Measurements from ENCODE around the gene PTPN4. TPM values are rescaled to one million over a fixed set of nuclear protein-coding genes. Genes with fewer than 3 reads are reported as not detected.

PTPN4 gene
- total RNA-seq, 1 donor from 2014 or later: 45.4 TPM

DNA sequence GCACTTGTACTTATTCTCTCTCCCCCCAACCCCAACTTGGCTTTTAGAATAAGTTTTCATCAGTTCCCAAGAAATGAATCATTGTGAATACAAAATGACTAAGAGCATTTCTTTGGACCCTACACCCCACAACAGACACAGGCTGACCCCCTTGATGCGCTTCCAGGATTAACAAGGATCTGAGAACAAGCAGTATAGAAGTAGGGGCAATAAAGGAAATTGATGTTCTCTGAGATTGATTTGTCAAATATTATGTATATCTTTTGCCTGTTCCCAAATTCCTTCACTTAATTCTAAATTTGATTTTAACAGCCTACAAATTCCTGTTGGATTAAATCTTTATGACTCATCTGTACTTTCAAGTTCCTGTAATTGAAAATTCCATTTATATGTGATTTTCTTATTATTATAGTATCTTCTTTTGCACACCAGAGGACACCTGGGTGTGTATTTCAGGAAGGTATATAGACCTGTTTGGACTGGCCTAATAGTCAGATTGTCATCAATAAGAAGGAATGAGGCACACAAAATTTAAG is 10.2 kb upstream of the PTPN4 start:
- no peaks in the 10 kb centered on the region for H3K9me3 ChIP-seq (replicated peaks)
- no peak for DNase-seq
- no peak overlapping the region for H3K4me3 ChIP-seq
- H3K36me3 ChIP-seq: no peaks in the 10 kb centered on the region
- no peaks in the 10 kb centered on the region for H3K27me3 ChIP-seq (ENCODE audit: low read depth)
- TF ChIP-seq, protein P1, sequence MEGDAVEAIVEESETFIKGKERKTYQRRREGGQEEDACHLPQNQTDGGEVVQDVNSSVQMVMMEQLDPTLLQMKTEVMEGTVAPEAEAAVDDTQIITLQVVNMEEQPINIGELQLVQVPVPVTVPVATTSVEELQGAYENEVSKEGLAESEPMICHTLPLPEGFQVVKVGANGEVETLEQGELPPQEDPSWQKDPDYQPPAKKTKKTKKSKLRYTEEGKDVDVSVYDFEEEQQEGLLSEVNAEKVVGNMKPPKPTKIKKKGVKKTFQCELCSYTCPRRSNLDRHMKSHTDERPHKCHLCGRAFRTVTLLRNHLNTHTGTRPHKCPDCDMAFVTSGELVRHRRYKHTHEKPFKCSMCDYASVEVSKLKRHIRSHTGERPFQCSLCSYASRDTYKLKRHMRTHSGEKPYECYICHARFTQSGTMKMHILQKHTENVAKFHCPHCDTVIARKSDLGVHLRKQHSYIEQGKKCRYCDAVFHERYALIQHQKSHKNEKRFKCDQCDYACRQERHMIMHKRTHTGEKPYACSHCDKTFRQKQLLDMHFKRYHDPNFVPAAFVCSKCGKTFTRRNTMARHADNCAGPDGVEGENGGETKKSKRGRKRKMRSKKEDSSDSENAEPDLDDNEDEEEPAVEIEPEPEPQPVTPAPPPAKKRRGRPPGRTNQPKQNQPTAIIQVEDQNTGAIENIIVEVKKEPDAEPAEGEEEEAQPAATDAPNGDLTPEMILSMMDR (IDR thresholded peaks at IDR 0.05; ENCODE audit: borderline replicate concordance): no peak
- intact Hi-C loops (cut with micrococcal nuclease): loop anchor here (5.0 kb wide), 1 partner anchor 423 kb away; no protein-coding TSS in a partner anchor
- H3K4me1 ChIP-seq: peaks cover 7% of the 10 kb centered on the region
- no peak overlapping the region for H3K27ac ChIP-seq (replicated peaks)

GRCh38 chr2:119751706-119752105 is 8.0 kb upstream of the PTPN4 start:
- no peak for DNase-seq
- TF ChIP-seq, protein P1 (IDR thresholded peaks at IDR 0.05; ENCODE audit: borderline replicate concordance): no peak
- no peaks in the 10 kb centered on the region for H3K36me3 ChIP-seq
- H3K27ac ChIP-seq (replicated peaks): no peak overlapping the region
- intact Hi-C loops (cut with micrococcal nuclease): loop anchor here (5.0 kb wide), 1 partner anchor 421 kb away; no protein-coding TSS in a partner anchor
- peaks cover 2% of the 10 kb centered on the region for H3K4me1 ChIP-seq
- no peak overlapping the region for H3K4me3 ChIP-seq
- no peaks in the 10 kb centered on the region for H3K27me3 ChIP-seq (ENCODE audit: low read depth)
- no peaks in the 10 kb centered on the region for H3K9me3 ChIP-seq (replicated peaks)

- Histone ChIP-seq H3K36me3 (no peaks in the 10 kb centered on the region), H3K27ac (replicated peaks) (no peak overlapping the region), H3K9me3 (replicated peaks) (no peaks in the 10 kb centered on the region), H3K4me1 (peaks cover 11% of the 10 kb centered on the region), H3K27me3 (ENCODE audit: low read depth) (no peaks in the 10 kb centered on the region), H3K4me3 (no peak overlapping the region)
- intact Hi-C loops (cut with micrococcal nuclease): loop anchor here (5.0 kb wide), 1 partner anchor 419 kb away; no protein-coding TSS in a partner anchor
- DNase-seq: no peak
- TF ChIP-seq, protein P1 (IDR thresholded peaks at IDR 0.05; ENCODE audit: borderline replicate concordance): peak; percentile 84
These were observed 6.4 kb upstream of the PTPN4 start for GRCh38 chr2:119753041-119753929.

DNA sequence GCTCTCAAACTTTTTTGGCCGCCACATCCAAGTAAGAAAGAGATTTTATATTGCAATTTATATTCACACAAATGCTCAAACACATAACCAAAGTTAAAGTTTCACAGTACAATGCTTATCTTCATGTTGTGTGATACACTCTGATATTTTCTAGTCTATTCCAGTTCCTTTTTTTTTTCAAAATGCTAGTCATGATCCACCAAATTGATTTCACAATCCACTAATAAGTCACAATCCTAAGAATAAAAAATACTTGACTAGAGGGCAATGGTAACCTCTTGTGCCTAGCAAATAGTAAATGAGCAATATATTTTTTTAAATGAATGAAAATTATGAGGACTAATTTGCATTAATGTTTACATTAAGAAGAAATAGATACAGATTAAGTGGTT is 5.8 kb upstream of the PTPN4 start:
- no peak for DNase-seq
- no peaks in the 10 kb centered on the region for H3K9me3 ChIP-seq (replicated peaks)
- H3K4me3 ChIP-seq: no peak overlapping the region
- no peaks in the 10 kb centered on the region for H3K27me3 ChIP-seq (ENCODE audit: low read depth)
- H3K36me3 ChIP-seq: no peaks in the 10 kb centered on the region
- TF ChIP-seq, protein P1 (IDR thresholded peaks at IDR 0.05; ENCODE audit: borderline replicate concordance): no peak
- intact Hi-C loops (cut with micrococcal nuclease): loop anchor here (5.0 kb wide), 1 partner anchor 418 kb away; no protein-coding TSS in a partner anchor
- no peak overlapping the region for H3K27ac ChIP-seq (replicated peaks)
- H3K4me1 ChIP-seq: peaks cover 13% of the 10 kb centered on the region

DNA sequence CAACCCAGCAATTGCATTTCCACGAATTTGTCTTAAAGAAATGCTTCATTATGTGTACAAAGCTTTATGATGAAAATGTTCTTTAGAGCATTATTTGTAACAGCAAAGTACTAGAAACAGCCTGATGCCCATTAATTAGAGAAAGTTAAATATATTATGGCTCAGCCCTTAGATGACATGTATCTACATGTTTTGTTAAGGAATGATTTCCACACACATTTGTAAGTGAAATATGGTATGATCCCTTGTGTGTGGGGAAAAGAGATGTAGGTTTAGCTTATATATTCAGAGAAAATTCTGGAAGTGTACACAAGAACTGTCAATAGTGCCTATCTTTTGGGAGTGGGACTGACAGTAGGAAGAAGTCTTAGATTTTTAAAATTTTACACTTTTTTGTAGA is 3.8 kb upstream of the PTPN4 start:
- H3K4me1 ChIP-seq: peaks cover 28% of the 10 kb centered on the region
- H3K4me3 ChIP-seq: no peak overlapping the region
- intact Hi-C loops (cut with micrococcal nuclease): loop anchor here (2.0 kb wide), 1 partner anchor 65 kb away; no protein-coding TSS in a partner anchor
- H3K27me3 ChIP-seq (ENCODE audit: low read depth): no peaks in the 10 kb centered on the region
- H3K36me3 ChIP-seq: no peaks in the 10 kb centered on the region
- TF ChIP-seq, protein P1 (IDR thresholded peaks at IDR 0.05; ENCODE audit: borderline replicate concordance): no peak
- DNase-seq: no peak
- no peaks in the 10 kb centered on the region for H3K9me3 ChIP-seq (replicated peaks)
- H3K27ac ChIP-seq (replicated peaks): peak overlapping the region; percentile 97
